GM18870 (cell line): ENCODE measurements around the gene SHISA5.

Experiments used
- ATAC-seq: cut with Tn5 transposase; IDR thresholded peaks from one replicate; pipeline ENCODE4 v1.9.1; 2021; ENCODE audit warnings: moderate library complexity; ENCODE audit not compliant: unreplicated experiment

Gene SHISA5

DNA sequence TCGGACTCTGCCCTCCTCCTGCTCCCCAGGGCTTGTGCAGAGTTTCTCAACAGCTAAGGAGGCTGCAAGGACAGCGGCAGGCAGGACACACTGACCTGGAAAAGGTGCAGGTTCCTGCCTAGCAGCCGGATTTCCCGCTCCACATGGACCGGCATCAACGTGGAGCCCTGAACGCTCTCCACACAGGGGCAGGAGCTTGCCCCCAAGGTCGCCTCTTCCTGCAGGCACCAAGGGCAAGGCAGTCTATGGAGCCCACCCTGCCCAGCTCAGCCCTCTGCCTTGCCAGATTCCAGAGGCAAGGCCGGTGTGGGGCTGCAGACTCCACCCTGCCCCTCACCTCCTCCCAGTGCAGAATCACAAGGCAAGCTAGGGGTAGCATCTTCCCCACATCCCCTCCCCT is 84.8 kb downstream of the SHISA5 start:
- no peak for ATAC-seq

DNA sequence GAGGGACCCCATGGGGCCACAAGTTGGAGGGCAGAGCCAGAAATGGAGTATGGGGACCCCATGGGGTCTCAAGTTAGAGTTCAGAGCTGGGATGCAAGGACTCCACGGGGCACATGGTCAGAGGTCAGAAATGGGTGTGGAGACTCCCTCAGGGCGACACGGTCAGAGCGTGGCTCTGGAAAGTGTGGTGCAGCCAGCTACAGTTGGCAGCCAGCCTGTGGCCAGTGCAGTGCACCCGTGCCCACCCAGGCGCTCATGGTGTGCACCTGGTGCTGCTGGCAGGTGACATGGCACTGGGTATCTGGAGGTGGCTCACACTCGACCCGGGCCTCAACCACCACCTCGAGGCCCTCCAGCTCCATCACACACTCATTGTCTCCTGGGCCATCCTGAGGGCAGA is 85.3 kb downstream of the SHISA5 start:
- no peak for ATAC-seq

DNA sequence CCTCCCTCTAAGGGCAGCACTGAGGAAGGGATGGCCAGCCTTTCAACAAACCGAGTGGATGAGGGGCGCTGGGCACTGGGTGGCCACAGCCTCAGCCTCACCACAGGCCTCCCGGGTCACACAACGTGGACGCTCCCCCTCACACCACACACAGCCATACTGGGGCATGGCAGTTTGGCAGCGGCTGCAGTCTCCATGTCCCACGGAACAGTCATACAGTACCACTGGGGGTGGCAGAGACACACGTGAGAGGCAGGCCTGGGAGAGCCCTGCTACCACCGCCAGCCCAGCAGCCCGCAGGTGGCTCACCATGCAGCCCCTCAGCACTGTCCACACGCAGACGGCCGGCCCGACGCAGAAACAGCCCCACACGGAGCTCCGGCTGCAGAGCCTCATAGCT is 85.8 kb downstream of the SHISA5 start:
- no peak for ATAC-seq
